ENCODE results near the gene TMPRSS11A.

DNA sequence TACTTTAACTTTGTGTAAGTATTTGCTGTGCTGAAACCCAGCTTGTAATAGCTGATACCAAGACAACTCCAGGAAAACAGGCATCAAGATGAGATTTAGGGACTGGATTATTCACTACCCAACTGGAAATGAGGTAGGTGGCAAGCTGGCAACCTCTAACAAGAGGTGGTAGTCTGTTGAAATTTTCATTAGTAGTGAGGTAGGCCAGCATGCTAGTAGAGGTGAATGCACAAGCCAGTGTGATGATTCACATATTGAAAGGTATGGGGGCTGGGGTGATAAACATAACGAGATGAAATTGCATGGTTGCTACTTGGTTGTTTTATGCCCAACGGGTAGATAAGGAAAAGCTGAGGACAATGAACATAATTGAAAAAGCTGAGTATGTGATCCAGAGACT lies 71.0 kb downstream of the TMPRSS11A start:
- TF ChIP-seq, protein P1, sequence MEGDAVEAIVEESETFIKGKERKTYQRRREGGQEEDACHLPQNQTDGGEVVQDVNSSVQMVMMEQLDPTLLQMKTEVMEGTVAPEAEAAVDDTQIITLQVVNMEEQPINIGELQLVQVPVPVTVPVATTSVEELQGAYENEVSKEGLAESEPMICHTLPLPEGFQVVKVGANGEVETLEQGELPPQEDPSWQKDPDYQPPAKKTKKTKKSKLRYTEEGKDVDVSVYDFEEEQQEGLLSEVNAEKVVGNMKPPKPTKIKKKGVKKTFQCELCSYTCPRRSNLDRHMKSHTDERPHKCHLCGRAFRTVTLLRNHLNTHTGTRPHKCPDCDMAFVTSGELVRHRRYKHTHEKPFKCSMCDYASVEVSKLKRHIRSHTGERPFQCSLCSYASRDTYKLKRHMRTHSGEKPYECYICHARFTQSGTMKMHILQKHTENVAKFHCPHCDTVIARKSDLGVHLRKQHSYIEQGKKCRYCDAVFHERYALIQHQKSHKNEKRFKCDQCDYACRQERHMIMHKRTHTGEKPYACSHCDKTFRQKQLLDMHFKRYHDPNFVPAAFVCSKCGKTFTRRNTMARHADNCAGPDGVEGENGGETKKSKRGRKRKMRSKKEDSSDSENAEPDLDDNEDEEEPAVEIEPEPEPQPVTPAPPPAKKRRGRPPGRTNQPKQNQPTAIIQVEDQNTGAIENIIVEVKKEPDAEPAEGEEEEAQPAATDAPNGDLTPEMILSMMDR (IDR thresholded peaks at IDR 0.05): no peak
- no peak for TF ChIP-seq POLR2A (IDR thresholded peaks at IDR 0.05)

All from heart left ventricle (tissue), 13 donors.